Liver (tissue), 9 donors: ENCODE measurements around the gene MEG3. TPM values are rescaled to one million over a fixed set of nuclear protein-coding genes. Genes with fewer than 3 reads are reported as not detected.

Experiments used
- DNase-seq: peaks from one replicate; pipeline ENCODE4 v3.0.0-alpha.2; 2017; ENCODE audit warnings: low spot score
- H3K27ac ChIP-seq, 2 donors: one replicate each; pipeline ENCODE4 v1.7.0; 2013; ENCODE audit warnings: inconsistent platforms in 2 of 2, low read length in 2 of 2, control low read depth in 1 of 2, low read depth in 1 of 2, mild to moderate bottlenecking in 1 of 2
- H3K27me3 ChIP-seq, 4 donors: one replicate each; pipeline versions ENCODE4 v1.6.1 to v1.7.0; 2013; ENCODE audit warnings: low read length in 3 of 4, inconsistent platforms in 1 of 4, mild to moderate bottlenecking in 1 of 4, moderate library complexity in 1 of 4; ENCODE audit not compliant: control insufficient read depth in 4 of 4, insufficient read depth in 4 of 4
- H3K36me3 ChIP-seq, 4 donors: one replicate each; pipeline versions ENCODE4 v1.6.1 to v1.7.0; 2013; ENCODE audit warnings: low read length in 3 of 4, mild to moderate bottlenecking in 3 of 4, low read depth in 1 of 4, moderate library complexity in 1 of 4; ENCODE audit not compliant: control insufficient read depth in 4 of 4, insufficient read depth in 3 of 4
- H3K4me1 ChIP-seq, 4 donors: one replicate each; pipeline versions ENCODE4 v1.6.1 to v1.7.0; 2013; ENCODE audit warnings: low read length in 3 of 4, mild to moderate bottlenecking in 3 of 4, moderate library complexity in 1 of 4; ENCODE audit not compliant: control insufficient read depth in 4 of 4, insufficient read depth in 4 of 4
- H3K4me3 ChIP-seq, 3 donors: one replicate each; pipeline versions ENCODE4 v1.6.1 to v1.7.0; 2013; ENCODE audit warnings: low read length in 3 of 3, control low read depth in 1 of 3, low read depth in 1 of 3, mild to moderate bottlenecking in 1 of 3
- H3K9ac ChIP-seq, 2 donors: one replicate each; pipeline ENCODE4 v1.7.0; 2013; ENCODE audit warnings: low read length in 2 of 2, mild to moderate bottlenecking in 2 of 2, moderate library complexity in 2 of 2, control low read depth in 1 of 2, low read depth in 1 of 2
- H3K9me3 ChIP-seq, 4 donors: one replicate each; pipeline versions ENCODE4 v1.6.1 to v1.7.0; 2013; ENCODE audit warnings: low read length in 3 of 4; ENCODE audit not compliant: control insufficient read depth in 4 of 4
- EGR1 ChIP-seq, 2 donors: IDR thresholded peaks; 2 replicates each; pipeline ENCODE4 v1.6.1; 2016 to 2018; ENCODE audit warnings: antibody characterized with exemption in 2 of 2, low read depth in 2 of 2
- FOXA2 ChIP-seq: IDR thresholded peaks from 2 replicates; pipeline ENCODE4 v1.6.1; 2016; ENCODE audit warnings: antibody characterized with exemption
- GABPA ChIP-seq, 2 donors: IDR thresholded peaks in 1 of 2; conservative IDR thresholded peaks in 1 of 2; 2 replicates each; pipeline ENCODE4 v1.6.1; 2016; ENCODE audit warnings: antibody characterized with exemption in 2 of 2, mild to moderate bottlenecking in 1 of 2, moderate library complexity in 1 of 2
- NR2F2 ChIP-seq: IDR thresholded peaks from 2 replicates; pipeline ENCODE4 v1.6.1; 2016; ENCODE audit warnings: antibody characterized with exemption
- RAD21 ChIP-seq, 2 donors: IDR thresholded peaks; 2 replicates each; pipeline ENCODE4 v1.6.1; 2016; ENCODE audit warnings: antibody characterized with exemption in 2 of 2, mild to moderate bottlenecking in 2 of 2
- SP1 ChIP-seq: IDR thresholded peaks from 2 replicates; pipeline ENCODE4 v1.6.1; 2018; ENCODE audit warnings: antibody characterized with exemption, mild to moderate bottlenecking
- TAF1 ChIP-seq: conservative IDR thresholded peaks from 2 replicates; pipeline ENCODE4 v1.6.1; 2016; ENCODE audit warnings: antibody characterized with exemption, mild to moderate bottlenecking
- YY1 ChIP-seq: IDR thresholded peaks from 2 replicates; pipeline ENCODE4 v1.6.1; 2016; ENCODE audit warnings: antibody characterized with exemption, mild to moderate bottlenecking
- WGBS: extraction: QIAGEN DNeasy Blood & Tissue Kit; methylation state at CpG from one replicate; pipeline ENCODE4 v1.1.7; 2013; 5-methylcytosine and 5-hydroxymethylcytosine counted together
- polyA plus RNA-seq, 2 donors: library from polyadenylated mRNA; stranded (reverse) in 1 of 2; unstranded in 1 of 2; fragments of 200-250 nt in 1 of 2; fragments of >200 nt in 1 of 2; fragmentation: Nextera tagmentation in 1 of 2; extraction: Ambion mirVana in 1 of 2; gene quantifications; one replicate each; pipeline versions ENCODE4 v1.2.1 to v1.2.3, GENCODE V29; 2013 to 2015
- total RNA-seq, 2 donors: library from RNA; depleted of rRNA; stranded (reverse); fragments of >200 nt; gene quantifications; one replicate each; pipeline ENCODE4 v1.2.3, GENCODE V29; 2014
- TF ChIP-seq, protein P1 (sequence below): IDR thresholded peaks from 2 replicates; pipeline ENCODE4 v1.6.1; 2016; ENCODE audit warnings: antibody characterized with exemption, mild to moderate bottlenecking
- TF ChIP-seq, protein P2 (sequence below): IDR thresholded peaks from 2 replicates; pipeline ENCODE4 v1.6.1; 2016; ENCODE audit warnings: antibody characterized with exemption
- TF ChIP-seq, protein P3 (sequence below): IDR thresholded peaks from 2 replicates; pipeline ENCODE4 v1.6.1; 2016; ENCODE audit warnings: antibody characterized with exemption
- TF ChIP-seq, protein P4 (sequence below): fragments of 150-350 bp; IDR thresholded peaks from 2 replicates; pipeline ENCODE4 v1.5.1; 2017; ENCODE audit warnings: improper control_type of control experiment, low read depth, low read length; ENCODE audit not compliant: missing input control
- donor health status: healthy.
- donor health status: healthy.
- donor health status: healthy.
- donor health status: healthy.
- donor health status: healthy.

The MEG3 gene
- total and polyA plus RNA-seq, 4 donors, result 12.3 to 485 (median 23.1) TPM

DNA sequence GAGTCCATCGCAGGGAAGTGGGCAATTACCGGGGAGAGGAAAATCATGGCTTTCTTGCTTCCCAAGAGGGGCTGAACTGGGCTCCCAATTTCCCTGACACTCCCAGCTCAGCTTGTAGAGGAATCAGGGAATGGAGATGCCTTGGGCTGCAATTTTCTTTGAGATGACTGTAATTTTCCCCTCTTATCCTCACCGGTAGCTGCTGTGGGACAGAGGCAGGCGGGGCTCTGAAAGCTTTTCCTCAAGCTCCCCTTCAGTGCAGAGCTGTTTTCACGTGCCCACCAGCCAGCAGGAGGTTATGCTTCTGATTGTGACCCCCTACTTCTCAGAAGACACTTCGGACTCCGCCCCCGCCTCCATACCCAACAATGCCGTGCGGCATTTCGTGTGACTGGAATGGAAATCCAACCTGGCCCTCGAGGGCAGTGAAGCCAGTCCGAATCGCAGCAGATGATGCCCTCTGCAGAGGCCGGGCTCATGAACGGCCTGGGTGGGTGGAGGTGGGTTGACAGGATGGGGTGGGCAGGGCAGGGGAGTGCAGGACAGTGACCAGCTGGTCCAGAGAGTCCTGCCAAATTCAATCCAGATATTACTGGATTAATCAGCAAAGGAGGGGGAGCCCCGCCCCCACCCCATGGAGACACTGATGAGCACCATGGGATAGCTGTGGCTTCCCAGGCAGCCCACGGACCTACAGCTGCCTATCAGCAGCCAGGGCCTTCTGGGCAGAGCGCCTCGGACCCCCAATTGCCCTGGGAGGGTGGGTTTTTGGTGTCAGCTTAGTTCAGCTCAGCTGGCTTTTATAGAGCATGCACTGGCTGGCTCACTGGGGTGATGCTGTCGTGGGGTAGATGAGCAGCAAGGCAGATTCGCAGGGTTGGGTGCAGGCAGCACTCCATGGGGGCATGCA, 40.0 kb downstream of the MEG3 start:
- Histone ChIP-seq H3K4me1 (no peaks in the 10 kb centered on the region), H3K9ac (no peak overlapping the region), H3K4me3 (no peak overlapping the region), H3K27ac (no peak overlapping the region), H3K36me3 (no peaks in the 10 kb centered on the region), H3K9me3 (no peaks in the 10 kb centered on the region), H3K27me3 (no peaks in the 10 kb centered on the region)
- DNase-seq, result no peak
- no peak for TF ChIP-seq NR2F2
- TF ChIP-seq YY1, result no peak
- TF ChIP-seq, protein P1, sequence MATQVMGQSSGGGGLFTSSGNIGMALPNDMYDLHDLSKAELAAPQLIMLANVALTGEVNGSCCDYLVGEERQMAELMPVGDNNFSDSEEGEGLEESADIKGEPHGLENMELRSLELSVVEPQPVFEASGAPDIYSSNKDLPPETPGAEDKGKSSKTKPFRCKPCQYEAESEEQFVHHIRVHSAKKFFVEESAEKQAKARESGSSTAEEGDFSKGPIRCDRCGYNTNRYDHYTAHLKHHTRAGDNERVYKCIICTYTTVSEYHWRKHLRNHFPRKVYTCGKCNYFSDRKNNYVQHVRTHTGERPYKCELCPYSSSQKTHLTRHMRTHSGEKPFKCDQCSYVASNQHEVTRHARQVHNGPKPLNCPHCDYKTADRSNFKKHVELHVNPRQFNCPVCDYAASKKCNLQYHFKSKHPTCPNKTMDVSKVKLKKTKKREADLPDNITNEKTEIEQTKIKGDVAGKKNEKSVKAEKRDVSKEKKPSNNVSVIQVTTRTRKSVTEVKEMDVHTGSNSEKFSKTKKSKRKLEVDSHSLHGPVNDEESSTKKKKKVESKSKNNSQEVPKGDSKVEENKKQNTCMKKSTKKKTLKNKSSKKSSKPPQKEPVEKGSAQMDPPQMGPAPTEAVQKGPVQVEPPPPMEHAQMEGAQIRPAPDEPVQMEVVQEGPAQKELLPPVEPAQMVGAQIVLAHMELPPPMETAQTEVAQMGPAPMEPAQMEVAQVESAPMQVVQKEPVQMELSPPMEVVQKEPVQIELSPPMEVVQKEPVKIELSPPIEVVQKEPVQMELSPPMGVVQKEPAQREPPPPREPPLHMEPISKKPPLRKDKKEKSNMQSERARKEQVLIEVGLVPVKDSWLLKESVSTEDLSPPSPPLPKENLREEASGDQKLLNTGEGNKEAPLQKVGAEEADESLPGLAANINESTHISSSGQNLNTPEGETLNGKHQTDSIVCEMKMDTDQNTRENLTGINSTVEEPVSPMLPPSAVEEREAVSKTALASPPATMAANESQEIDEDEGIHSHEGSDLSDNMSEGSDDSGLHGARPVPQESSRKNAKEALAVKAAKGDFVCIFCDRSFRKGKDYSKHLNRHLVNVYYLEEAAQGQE, result no peak
- TF ChIP-seq SP1, result no peak
- TF ChIP-seq TAF1, result no peak
- no peak for TF ChIP-seq RAD21 (IDR thresholded peaks at IDR 0.05)
- TF ChIP-seq, protein P2, sequence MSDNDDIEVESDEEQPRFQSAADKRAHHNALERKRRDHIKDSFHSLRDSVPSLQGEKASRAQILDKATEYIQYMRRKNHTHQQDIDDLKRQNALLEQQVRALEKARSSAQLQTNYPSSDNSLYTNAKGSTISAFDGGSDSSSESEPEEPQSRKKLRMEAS, result no peak
- TF ChIP-seq, protein P3, sequence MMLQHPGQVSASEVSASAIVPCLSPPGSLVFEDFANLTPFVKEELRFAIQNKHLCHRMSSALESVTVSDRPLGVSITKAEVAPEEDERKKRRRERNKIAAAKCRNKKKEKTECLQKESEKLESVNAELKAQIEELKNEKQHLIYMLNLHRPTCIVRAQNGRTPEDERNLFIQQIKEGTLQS, result no peak
- WGBS, result 89% methylated on average over 22 of the region's 22 CpGs

DNA sequence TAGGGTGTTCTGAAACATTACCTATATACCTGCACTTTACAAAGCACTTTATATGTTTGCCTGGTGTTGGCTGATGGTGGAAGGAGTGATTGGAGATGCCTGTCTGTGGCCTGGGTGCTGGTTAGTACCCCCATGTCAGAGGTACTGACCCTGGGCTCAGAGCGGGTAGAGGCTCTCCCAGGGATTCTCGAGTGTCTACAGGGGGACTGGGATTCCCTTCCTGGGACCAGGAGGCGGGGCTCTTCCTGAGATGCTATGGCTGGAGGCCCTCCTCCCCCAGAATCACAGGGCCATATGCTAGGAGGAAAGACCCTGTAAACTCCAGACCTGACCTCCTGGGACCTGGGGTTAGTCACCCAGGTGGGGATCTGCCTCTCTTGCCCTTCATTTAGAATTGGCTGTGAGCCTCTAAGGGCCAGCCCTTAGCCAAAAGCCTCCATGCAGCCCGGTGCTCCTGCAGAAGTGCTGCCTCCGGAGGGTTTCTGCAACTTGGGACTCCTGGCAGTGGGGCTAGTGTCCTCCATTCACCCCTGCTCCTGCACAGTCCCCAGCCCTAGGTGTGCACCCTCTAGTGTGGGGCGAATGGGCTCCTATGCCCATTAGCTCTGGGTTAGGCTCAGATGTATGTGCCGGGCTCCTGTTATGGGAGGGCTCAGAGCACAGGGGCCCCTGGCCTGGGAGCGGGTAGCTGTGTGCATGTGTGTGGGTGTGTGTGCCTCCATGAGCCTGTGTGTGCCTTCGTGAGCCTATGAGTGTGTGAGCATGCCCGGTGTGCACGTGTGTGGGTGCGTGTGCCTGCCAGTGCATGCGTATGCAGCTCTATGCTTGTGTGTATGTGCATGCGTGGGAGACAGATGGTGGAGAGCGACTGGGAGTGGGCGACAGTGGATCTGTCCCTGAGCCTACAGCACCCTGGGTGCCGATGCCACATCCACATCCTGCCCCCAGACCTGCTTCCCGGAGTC, 41.0 kb downstream of the MEG3 start:
- no peaks in the 10 kb centered on the region for H3K27me3 ChIP-seq
- H3K36me3 ChIP-seq, result no peaks in the 10 kb centered on the region
- no peak overlapping the region for H3K27ac ChIP-seq
- H3K4me1 ChIP-seq, result no peaks in the 10 kb centered on the region
- WGBS, result 90% methylated on average over 18 of the region's 18 CpGs
- TF ChIP-seq, protein P4, sequence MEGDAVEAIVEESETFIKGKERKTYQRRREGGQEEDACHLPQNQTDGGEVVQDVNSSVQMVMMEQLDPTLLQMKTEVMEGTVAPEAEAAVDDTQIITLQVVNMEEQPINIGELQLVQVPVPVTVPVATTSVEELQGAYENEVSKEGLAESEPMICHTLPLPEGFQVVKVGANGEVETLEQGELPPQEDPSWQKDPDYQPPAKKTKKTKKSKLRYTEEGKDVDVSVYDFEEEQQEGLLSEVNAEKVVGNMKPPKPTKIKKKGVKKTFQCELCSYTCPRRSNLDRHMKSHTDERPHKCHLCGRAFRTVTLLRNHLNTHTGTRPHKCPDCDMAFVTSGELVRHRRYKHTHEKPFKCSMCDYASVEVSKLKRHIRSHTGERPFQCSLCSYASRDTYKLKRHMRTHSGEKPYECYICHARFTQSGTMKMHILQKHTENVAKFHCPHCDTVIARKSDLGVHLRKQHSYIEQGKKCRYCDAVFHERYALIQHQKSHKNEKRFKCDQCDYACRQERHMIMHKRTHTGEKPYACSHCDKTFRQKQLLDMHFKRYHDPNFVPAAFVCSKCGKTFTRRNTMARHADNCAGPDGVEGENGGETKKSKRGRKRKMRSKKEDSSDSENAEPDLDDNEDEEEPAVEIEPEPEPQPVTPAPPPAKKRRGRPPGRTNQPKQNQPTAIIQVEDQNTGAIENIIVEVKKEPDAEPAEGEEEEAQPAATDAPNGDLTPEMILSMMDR, result no peak
- TF ChIP-seq, protein P3, result no peak
- TF ChIP-seq NR2F2 (no peak), GABPA (IDR thresholded peaks at IDR 0.05 in 1 of 2, conservative IDR thresholded peaks at IDR 0.05 in 1 of 2) (no peak), EGR1 (IDR thresholded peaks at IDR 0.05; ENCODE audit: low read depth in 2 of 2) (no peak), FOXA2 (no peak), YY1 (no peak)
- TF ChIP-seq, protein P1, result no peak
- H3K9ac ChIP-seq, result no peak overlapping the region
- no peaks in the 10 kb centered on the region for H3K9me3 ChIP-seq
- DNase-seq, result no peak
- H3K4me3 ChIP-seq, result no peak overlapping the region
